HG03095 (cell line): ENCODE results near the gene MTMR2.

Source experiments
- ATAC-seq: cut with Tn5 transposase; IDR thresholded peaks from one replicate; pipeline ENCODE4 v1.9.1; 2021; ENCODE audit warnings: moderate library complexity; ENCODE audit not compliant: unreplicated experiment

MTMR2 gene

DNA sequence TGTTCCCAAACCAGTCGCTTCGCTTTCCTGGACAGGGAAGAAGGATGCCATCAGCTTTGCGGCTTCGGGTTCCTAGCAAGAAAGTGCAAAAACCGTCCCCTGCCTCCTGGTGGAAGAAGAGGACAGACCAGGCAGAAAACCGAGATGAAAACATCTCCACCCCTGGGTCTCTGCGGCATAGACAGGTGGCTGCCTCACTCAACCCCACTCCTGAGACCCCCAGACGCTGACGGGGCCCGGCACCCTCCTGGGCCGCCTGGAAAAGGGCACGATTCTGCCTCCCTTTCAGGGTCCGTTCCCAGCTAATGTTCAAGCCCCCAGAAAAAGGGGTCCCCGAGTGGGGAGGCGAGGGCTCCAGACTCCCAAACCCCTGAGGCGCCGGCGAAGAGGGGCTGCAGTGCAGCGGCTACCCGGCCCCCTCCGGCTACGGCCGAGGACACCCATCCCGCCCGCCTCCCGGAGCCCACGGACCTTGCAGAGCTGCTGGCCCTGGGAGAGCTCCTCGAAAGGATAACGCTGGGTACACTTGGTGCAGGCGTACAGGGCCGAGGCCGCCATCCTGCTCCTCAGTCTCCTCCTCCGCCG lies 134.9 kb downstream of the MTMR2 start:
- ATAC-seq: no peak
